BJ (cell line): ENCODE measurements around the gene MATN1. TPM values are rescaled to one million over a fixed set of nuclear protein-coding genes. Genes with fewer than 3 reads are reported as not detected.

Experiments
- CTCF ChIA-PET: fragments of 350-600 bp; formaldehyde crosslinking; extraction: SDS; loops from one replicate; lab custom pipeline; 2021; ENCODE audit warnings: antibody characterized with exemption, inconsistent platforms; lab: Yijun Ruan, JAX
- POLR2A ChIA-PET: fragments of 300-600 bp; sonication (Branson Sonifier 250); formaldehyde crosslinking; extraction: SDS; loops from one replicate; lab custom pipeline; 2021; ENCODE audit warnings: antibody characterized with exemption; lab: Charles Lee
- DNase-seq: peaks from one replicate; pipeline ENCODE4 v3.0.0-alpha.2; 2011; ENCODE audit warnings: low read depth
- H3K27me3 ChIP-seq: 2 replicates; pipeline ENCODE4 v1.6.0; 2011; ENCODE audit warnings: low read length; ENCODE audit not compliant: control insufficient read depth, insufficient read depth
- H3K36me3 ChIP-seq: 2 replicates; pipeline ENCODE4 v1.5.1; 2011; ENCODE audit warnings: low read length; ENCODE audit not compliant: control insufficient read depth, insufficient read depth
- H3K4me3 ChIP-seq: 2 replicates; pipeline ENCODE4 v1.5.1; 2011; ENCODE audit warnings: low read depth, mild to moderate bottlenecking, control low read depth, low read length
- CTCF ChIP-seq: IDR thresholded peaks from 2 replicates; pipeline ENCODE4 v1.5.1; 2011; ENCODE audit warnings: low read depth, mild to moderate bottlenecking, control low read depth, inconsistent platforms, low read length, moderate library complexity; ENCODE audit not compliant: insufficient read depth
- polyA plus RNA-seq: library from polyadenylated mRNA; depleted of rRNA; stranded (reverse); fragments of >200 nt; gene quantifications from 2 replicates; pipeline ENCODE4 v1.2.3, GENCODE V29; 2011

MATN1 gene
- polyA plus RNA-seq, 1 experiment: 0.13 TPM

GRCh38 chr1:30685796-30686165 is 37.6 kb downstream of the MATN1 start:
- POLR2A ChIA-PET: no interaction called here
- H3K27me3 ChIP-seq: peaks cover 37% of the 10 kb centered on the region
- CTCF ChIA-PET: interaction anchor here (0.7 to 1.3 kb wide), 3 partner anchors 10 to 22 kb away, joined by 3 read pairs; no protein-coding TSS in a partner anchor

GRCh38 chr1:30684881-30685795 is 38.2 kb downstream of the MATN1 start:
- peaks cover 37% of the 10 kb centered on the region for H3K27me3 ChIP-seq
- DNase-seq: no peak
- TF ChIP-seq CTCF: no peak
- H3K4me3 ChIP-seq: no peak overlapping the region
- ChIA-PET CTCF (interaction anchor here (0.7 to 1.3 kb wide), 2 partner anchors 15 to 22 kb away, joined by 3 read pairs; no protein-coding TSS in a partner anchor), POLR2A (no interaction called here)
- H3K36me3 ChIP-seq: no peaks in the 10 kb centered on the region

More at GRCh38 chr1:30685796-30686165, 37.6 kb downstream of the MATN1 start:
- no peak for TF ChIP-seq CTCF
- no peak overlapping the region for H3K4me3 ChIP-seq
- no peak for DNase-seq
- no peaks in the 10 kb centered on the region for H3K36me3 ChIP-seq

- H3K4me3 ChIP-seq: no peak overlapping the region
- TF ChIP-seq CTCF: no peak
- DNase-seq: no peak
- H3K36me3 ChIP-seq: no peaks in the 10 kb centered on the region
- H3K27me3 ChIP-seq: peaks cover 37% of the 10 kb centered on the region
- CTCF ChIA-PET: no interaction called here
- POLR2A ChIA-PET: no interaction called here
Observed at GRCh38 chr1:30684259-30684658, 39.1 kb downstream of the MATN1 start.

- Histone ChIP-seq H3K36me3 (no peaks in the 10 kb centered on the region), H3K27me3 (peaks cover 37% of the 10 kb centered on the region), H3K4me3 (no peak overlapping the region)
- no peak for TF ChIP-seq CTCF
- CTCF ChIA-PET: no interaction called here
- POLR2A ChIA-PET: no interaction called here
- DNase-seq: no peak
Observed at GRCh38 chr1:30683699-30684098, 39.7 kb downstream of the MATN1 start.

GRCh38 chr1:30682396-30683275 is 40.7 kb downstream of the MATN1 start:
- Histone ChIP-seq H3K36me3 (no peaks in the 10 kb centered on the region), H3K4me3 (no peak overlapping the region), H3K27me3 (peaks cover 35% of the 10 kb centered on the region)
- DNase-seq: no peak
- ChIA-PET CTCF (interaction anchor here (0.7 to 2.3 kb wide), 4 partner anchors 11 to 1444 kb away, joined by 3 to 7 read pairs (median 4); no protein-coding TSS in a partner anchor), POLR2A (no interaction called here)
- no peak for TF ChIP-seq CTCF
